ENCODE measurements around the gene ZNF574.

Gene ZNF574

GRCh38 chr19:42080764-42081375 lies 4.9 kb downstream of the ZNF574 start:
- DNase-seq: no peak

- DNase-seq: peak; percentile 65
These were observed 5.7 kb downstream of the ZNF574 start for GRCh38 chr19:42081584-42082203.

DNA sequence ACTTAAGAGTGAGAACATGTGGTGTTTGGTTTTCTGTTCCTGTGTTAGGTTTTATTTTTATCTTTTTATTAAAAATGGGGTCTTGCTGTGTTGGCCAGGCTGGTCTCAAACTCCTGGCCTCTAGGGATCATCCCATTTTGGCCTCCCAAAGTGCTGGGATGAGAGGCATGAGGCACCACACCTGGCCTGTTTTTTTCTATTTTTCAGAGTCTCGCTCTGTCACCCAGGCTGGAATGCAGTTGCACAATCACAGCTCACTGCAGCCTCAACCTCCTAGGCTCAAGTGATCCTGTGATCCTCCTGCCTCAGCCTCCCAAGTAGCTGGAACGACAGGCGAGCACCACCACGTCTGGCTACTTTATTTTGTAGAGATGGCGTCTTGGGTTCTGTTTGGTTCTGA lies 7.6 kb downstream of the ZNF574 start:
- DNase-seq: no peak

DNA sequence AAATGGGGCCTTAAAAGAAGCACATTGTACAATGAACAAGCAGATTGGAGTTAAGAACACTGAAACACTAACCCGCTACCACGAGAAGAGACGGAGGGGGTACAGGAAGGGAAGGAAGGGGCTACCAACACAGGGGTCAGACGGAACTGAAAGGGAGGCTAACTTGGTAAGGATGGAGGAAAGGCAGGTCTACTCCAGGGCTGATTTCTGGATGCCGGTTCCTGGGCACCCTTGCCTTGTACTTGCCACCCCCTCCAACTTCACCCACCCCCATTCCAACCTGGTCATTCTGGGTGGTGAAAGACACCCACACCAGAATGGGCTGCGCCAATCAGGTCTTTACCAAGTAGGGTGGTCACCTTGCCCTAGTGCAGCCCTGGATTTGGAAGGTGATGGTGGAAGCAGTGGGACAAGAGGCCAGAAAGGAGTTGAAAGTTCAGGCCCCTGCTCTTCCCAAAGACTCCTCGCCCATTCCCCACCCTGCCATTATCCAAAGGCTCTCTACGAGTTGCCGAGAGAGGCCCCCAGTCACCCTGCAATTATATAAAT lies 10.3 kb downstream of the ZNF574 start:
- no peak for DNase-seq

GRCh38 chr19:42086770-42087550 lies 11.0 kb downstream of the ZNF574 start:
- DNase-seq: no peak

DNA sequence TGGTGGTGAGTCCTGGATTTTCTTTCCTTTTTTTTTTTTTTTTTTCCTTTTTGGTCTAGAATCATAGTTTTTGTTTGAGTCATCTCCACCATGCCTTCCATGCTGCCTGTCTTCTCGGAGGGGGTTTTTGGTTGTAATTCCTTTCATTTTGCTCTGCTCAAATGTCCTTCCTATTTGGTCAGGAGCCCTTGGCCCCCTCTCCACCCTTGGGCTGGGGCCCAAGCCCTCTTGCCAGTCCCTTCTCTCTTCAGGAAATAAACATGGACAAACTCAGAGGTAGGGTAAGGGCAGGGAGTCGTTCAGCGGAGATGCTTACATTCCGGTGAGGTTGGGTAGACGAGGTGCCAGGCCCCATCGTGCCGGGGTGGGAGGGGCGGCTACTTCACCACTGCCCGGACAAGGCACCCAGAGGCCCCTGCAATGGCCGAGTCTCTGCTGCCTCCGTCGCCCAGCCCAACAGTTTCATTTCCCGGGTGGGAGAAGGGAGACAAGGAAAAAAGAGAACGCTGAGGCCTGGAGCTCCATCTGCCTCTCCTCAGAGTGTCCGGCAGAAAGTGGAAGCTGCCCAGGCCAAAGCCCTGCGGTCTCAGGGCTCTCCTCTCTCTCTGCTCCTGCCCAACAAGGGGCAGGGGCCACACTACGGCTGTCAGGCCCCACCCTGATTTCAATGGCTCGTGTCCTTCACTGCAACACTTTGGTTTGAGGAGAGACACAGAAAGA lies 12.7 kb downstream of the ZNF574 start:
- peak; percentile 61 for DNase-seq

DNA sequence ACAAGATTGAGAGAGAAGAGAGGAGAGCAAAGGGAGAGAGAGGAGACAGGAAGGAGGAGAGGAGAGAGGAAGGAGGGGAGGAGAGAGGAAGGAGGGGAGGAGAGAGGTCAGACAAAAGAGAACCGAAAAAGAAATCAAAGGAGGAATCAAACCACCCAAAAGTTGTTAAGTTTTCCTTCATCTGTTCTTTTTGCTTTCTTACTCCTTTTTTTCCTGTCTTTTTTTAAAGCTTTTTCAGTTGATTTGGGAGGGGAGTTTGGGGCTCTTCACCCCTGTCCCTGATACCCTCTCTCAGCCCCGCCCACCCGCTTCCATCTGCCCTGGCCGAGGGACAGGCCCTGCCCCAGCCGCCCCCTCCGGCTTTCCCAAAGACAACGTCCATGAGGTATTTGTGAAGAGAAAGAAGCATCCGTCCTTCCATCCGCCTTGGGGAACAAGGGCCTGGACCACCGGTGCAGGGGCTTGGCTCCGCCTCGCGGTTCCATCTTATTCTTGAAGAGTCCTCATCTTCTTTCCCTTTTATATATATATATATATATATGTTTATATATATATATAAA lies 13.3 kb downstream of the ZNF574 start:
- DNase-seq: no peak

DNA sequence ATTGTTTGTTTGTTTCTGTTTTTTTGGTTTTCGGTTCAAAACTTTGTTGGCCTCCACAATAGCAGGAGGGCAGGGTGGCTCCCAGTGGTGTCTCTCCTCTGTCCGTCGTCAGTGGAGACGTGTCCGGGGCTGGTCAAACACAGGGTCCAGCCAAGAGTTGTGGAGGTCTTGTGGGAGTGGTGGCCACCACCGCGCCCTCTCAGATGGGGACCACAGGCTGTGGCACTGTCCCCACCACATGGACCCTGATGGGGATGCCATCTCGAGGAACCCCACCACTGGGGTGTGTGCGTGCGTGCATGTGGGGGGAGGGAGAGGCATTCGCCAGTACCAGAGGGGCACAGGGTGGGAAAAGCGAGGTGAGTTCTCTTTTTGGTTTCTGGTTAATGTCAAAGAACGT lies 13.8 kb downstream of the ZNF574 start:
- DNase-seq: no peak

DNA sequence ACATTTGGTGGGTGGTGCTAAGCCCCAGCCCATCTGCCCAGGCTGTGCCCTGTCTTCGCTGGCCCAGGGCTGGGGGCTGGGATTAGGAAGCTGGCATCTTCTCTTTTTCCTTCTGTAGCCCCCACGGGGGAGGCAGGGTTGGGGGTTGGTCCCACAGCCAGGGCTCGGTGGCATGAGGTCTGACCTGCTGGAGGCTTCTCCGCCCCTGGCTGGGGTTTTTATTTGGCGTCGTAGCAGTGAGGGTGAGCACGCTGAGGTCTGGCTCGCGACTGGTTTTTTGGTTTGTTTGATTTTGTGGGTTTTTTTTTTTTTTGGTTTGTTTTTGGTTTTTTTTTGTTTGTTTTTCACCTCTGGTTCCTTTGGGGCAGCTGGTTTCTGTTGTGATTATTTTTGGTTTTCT lies 14.7 kb downstream of the ZNF574 start:
- DNase-seq: no peak

DNA sequence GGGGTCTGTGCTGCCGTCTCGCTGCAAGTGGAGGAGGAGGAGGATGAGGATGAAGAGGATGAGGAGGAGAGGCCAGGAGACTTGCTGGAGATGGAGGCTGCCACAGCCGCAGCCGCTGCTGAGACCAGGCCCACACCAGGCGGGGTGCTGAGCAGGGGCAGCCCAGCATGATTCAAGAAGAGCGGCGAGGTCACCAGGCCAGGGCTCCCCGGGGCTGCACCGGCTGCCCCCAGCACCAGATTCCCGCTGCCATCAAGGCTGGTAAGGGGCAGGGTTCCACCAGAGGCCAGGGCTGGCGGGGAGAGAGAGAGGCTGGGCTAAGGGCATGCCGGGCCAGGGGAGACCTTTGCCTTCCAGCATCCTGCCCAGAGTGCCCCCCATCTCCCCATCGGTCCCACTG lies 15.3 kb downstream of the ZNF574 start:
- DNase-seq: no peak

DNA sequence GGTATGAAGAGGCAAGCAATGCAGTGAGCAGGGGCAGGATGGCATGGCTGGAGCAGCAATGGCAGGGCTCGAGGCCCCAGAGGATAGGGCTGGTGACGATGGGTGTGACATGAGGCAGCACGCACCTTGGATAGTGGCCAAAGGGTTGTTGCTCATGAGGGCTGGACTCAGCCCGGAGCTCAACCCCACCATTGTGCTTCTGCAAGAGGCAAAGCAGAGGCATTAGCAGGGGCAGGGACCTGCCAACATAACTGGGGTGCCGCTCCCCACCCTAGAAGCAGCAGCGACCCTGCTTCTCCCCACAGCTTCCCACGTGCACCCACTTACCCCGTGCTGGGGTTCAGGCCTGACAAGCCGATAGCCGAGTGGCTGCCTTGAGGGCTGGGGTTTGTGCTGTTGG lies 15.8 kb downstream of the ZNF574 start:
- DNase-seq: no peak

DNA sequence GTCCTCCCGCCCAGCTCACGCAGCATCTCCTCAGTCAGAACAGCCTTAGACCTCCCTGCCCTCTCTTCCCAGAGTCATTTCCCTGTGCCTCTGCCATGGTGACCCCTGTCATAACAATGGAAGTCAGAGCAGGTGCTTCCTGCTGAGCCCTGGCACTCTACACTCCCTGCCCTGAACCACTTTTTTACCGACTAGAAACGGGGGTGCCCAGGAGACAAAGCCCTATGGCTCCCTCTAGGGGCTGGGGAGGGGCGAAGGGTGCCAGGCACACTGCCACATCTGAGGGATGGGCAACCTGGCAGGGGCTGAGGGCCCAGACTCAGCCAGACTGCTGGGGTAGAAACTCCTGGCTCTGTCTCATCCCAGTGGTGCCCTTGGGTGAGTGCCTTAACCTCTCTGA lies 16.4 kb downstream of the ZNF574 start:
- no peak for DNase-seq

GRCh38 chr19:42093505-42093904 lies 17.5 kb downstream of the ZNF574 start:
- DNase-seq: no peak

GRCh38 chr19:42093926-42094325 lies 18.0 kb downstream of the ZNF574 start:
- no peak for DNase-seq

- DNase-seq: no peak
These were observed 19.3 kb downstream of the ZNF574 start for GRCh38 chr19:42095142-42095813.

DNA sequence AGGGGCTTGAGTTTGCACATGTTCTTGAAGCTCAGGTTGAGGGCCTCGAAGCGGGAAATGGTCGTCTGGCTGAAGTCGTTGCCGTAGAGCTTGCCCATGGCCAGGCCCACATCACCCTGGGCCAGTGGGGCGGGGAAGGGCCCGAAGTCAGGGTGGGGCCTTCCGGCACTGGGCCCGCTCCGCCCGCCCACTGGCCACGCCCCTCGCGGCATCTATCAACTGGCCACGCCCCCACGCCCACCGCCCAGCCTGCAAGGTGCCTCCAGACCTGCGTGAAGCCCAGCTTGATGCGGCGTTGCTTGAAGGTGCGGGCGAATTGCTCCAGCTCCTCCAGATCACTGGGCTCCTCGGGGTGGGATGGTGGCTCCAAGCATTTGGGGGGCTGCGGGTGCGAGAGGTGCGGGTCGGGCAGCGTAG lies 19.9 kb downstream of the ZNF574 start:
- DNase-seq: no peak

DNA sequence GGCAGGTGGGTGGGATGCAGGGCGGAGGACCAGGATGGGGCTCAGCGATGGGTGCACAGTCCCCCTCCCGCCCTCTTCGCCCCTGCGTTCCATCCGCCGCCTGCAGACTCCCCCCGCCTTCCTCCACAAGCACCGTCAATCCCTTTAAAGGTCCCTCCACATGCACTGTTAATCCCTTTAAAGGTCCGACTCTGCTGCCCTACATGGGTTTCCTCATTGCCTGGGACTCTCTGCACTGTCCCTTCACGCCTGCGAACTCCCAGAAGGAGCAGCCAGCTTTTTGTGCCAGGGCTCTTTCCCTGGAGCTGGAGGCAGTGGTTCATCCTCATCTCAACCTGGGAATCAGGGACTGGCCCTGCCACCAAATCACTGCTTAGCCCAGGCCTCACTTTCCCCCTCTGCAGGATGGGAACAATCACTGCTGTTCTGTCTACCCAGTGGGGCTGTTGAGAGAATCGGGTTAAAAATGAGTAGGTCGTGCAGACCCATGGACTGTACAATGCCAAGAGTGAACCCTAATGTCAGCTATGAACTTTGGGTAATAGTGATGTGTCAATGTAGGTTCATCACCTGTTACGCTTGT lies 20.4 kb downstream of the ZNF574 start:
- DNase-seq: no peak

- DNase-seq: no peak
These were observed 21.5 kb downstream of the ZNF574 start for GRCh38 chr19:42097461-42097860.

DNA sequence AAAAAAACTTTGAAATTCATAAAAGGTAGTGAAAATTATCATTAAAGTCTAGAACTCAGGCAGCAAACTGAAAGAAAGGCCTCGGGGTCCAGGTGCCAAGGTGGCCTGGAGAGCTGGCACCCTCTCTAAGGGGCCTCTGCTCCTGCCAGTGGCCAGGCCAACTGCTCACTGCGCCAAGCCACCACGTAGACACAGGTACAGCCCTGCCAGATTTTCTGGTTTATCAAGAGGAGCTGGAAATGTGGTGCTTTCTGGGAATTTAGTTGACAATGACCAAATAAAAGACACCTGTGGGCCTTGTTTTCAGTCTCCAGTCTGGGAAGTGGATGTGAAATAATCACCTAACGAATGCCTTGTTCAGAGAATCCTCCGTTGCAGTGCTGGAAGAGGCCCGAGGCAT lies 22.8 kb downstream of the ZNF574 start:
- no peak for DNase-seq

DNA sequence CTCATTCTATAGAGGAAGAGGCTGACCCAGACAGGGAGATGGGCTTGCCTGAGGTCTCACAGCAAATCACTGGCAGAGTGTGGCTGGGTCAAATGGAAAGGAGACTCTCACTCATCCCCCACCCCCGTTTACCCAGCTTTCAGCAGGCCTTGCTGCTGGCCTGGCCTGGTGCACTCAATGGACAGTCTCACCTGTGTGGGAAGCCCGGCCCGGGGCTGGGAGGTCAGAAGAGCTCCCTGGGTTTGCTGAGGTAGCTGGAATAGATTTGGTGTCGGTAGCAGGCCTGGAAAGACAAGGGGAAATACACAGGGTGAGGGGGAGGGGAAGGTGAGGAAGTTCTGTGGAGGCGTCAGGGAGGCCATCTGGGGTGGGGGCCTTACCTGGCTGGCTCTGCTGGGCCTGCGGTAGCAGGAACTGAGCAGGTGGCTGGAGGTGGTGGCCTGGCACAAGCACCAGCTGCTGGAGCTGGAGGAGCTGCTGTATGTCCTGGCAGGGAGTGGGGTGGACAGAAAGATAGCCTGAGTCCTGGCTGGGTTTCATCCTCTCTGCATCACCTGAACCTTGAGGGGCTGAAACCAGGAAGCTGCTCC lies 23.5 kb downstream of the ZNF574 start:
- DNase-seq: no peak

DNA sequence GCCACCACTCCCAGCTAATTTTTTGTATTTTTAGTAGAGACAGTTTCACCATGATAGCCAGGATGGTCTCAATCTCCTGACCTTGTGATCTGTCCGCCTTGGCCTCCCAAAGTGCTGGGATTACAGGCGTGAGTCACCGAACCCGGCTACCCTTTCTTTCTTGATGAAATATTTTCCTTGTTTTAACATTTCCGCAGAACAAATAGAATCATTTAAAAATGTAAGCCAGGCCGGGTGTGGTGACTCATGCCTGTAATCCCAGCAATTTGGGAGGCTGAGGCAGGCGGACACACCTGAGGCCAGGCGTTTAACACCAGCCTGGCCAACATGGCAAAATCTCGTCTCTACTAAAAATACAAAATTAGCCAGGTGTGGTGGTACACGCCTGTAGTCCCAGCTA lies 24.3 kb downstream of the ZNF574 start:
- peak; percentile 4 for DNase-seq

- no peak for DNase-seq
These were observed 26.9 kb downstream of the ZNF574 start for GRCh38 chr19:42102877-42103276.
